CD4-positive, alpha-beta T cell treated with Interleukin-17A for 4 hours (primary cell): Measurements from ENCODE around the gene C1orf50.
"Not testable (repeated sequence)": the region's sequence is repeated elsewhere in the genome, so short reads cannot be mapped to it uniquely, and the experiment has no call there.

Source experiments
- DNase-seq: peaks from one replicate; pipeline ENCODE4 v3.0.0-alpha.2; 2020; ENCODE audit warnings: mixed read lengths

C1orf50 gene

GRCh38 chr1:42740851-42741580 lies 26.0 kb upstream of the C1orf50 start:
- no peak for DNase-seq

- no peak for DNase-seq
Observed at GRCh38 chr1:42741706-42742105, 25.3 kb upstream of the C1orf50 start.

GRCh38 chr1:42742141-42742540 lies 24.9 kb upstream of the C1orf50 start:
- no peak for DNase-seq

- no peak for DNase-seq
Observed at GRCh38 chr1:42742617-42743316, 24.3 kb upstream of the C1orf50 start.

- DNase-seq: no peak
Observed at GRCh38 chr1:42743317-42744147, 23.5 kb upstream of the C1orf50 start.

- DNase-seq: no peak
Observed at GRCh38 chr1:42744148-42744413, 23.0 kb upstream of the C1orf50 start.

- DNase-seq: no peak
Observed at GRCh38 chr1:42745851-42746250, 21.2 kb upstream of the C1orf50 start.

GRCh38 chr1:42746436-42747105 lies 20.5 kb upstream of the C1orf50 start:
- DNase-seq: no peak

- DNase-seq: peak; percentile 68
Observed at GRCh38 chr1:42747125-42747524, 19.9 kb upstream of the C1orf50 start.

GRCh38 chr1:42748021-42748420 lies 19.0 kb upstream of the C1orf50 start:
- no peak for DNase-seq

GRCh38 chr1:42748461-42749410 lies 18.3 kb upstream of the C1orf50 start:
- no peak for DNase-seq

- no peak for DNase-seq
Observed at GRCh38 chr1:42750041-42750440, 17.0 kb upstream of the C1orf50 start.

GRCh38 chr1:42751511-42752070 lies 15.5 kb upstream of the C1orf50 start:
- not testable (repeated sequence) for DNase-seq

- DNase-seq: no peak
Observed at GRCh38 chr1:42752284-42752683, 14.8 kb upstream of the C1orf50 start.

- DNase-seq: no peak
Observed at GRCh38 chr1:42753070-42753469, 14.0 kb upstream of the C1orf50 start.

- peak; percentile 14 for DNase-seq
Observed at GRCh38 chr1:42756956-42757891, 9.8 kb upstream of the C1orf50 start.

- no peak for DNase-seq
Observed at GRCh38 chr1:42757892-42758275, 9.2 kb upstream of the C1orf50 start.

GRCh38 chr1:42758641-42759040 lies 8.4 kb upstream of the C1orf50 start:
- DNase-seq: no peak

GRCh38 chr1:42759114-42759513 lies 7.9 kb upstream of the C1orf50 start:
- no peak for DNase-seq

- DNase-seq: no peak
Observed at GRCh38 chr1:42761567-42761966, 5.5 kb upstream of the C1orf50 start.

GRCh38 chr1:42762269-42762668 lies 4.8 kb upstream of the C1orf50 start:
- no peak for DNase-seq
